HUES6 (cell line): ENCODE data around the gene DLGAP1.

Source experiments
- H3K27ac ChIP-seq: 2 replicates; pipeline ENCODE4 v1.7.0; 2013; ENCODE audit warnings: low read depth, mild to moderate bottlenecking, low read length, inconsistent platforms
- H3K27me3 ChIP-seq: 2 replicates; pipeline ENCODE4 v1.6.1; 2013; ENCODE audit warnings: low read length; ENCODE audit not compliant: control insufficient read depth, insufficient read depth
- H3K36me3 ChIP-seq: 2 replicates; pipeline ENCODE4 v1.6.1; 2013; ENCODE audit warnings: low read length; ENCODE audit not compliant: control insufficient read depth, insufficient read depth
- H3K4me1 ChIP-seq: 2 replicates; pipeline ENCODE4 v1.6.1; 2013; ENCODE audit warnings: low read length; ENCODE audit not compliant: control insufficient read depth, insufficient read depth
- H3K4me3 ChIP-seq: 2 replicates; pipeline ENCODE4 v1.5.1; 2013; ENCODE audit warnings: low read depth, low read length
- H3K9ac ChIP-seq: one replicate; pipeline ENCODE4 v1.6.1; 2013; ENCODE audit warnings: mild to moderate bottlenecking, low read length
- H3K9me3 ChIP-seq: 2 replicates; pipeline ENCODE4 v1.6.1; 2013; ENCODE audit warnings: low read depth, low read length; ENCODE audit not compliant: control insufficient read depth, insufficient read depth

The DLGAP1 gene

DNA sequence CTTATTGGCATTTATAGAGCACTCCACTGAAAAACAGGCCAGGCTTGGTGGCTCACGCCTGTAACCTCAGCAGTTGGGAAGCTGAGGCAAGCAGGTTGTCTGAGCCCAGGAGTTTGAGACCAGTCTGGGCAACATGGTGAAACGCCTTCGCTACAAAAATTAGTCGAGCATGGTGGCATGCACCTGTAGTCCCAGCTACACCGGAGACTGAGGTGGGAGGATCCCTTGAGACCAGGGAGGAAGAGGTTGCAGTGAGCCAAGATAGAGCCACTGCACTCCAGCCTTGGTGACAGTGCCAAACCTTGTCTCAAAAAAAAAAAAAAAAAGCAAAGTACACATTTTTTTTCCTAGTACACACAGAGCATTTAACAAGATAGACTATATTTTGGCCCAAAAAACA is 909.0 kb downstream of the DLGAP1 start:
- Histone ChIP-seq H3K4me3 (no peak overlapping the region), H3K9ac (no peak overlapping the region), H3K9me3 (no peaks in the 10 kb centered on the region), H3K4me1 (no peaks in the 10 kb centered on the region), H3K27me3 (no peaks in the 10 kb centered on the region), H3K27ac (no peak overlapping the region), H3K36me3 (no peaks in the 10 kb centered on the region)

DNA sequence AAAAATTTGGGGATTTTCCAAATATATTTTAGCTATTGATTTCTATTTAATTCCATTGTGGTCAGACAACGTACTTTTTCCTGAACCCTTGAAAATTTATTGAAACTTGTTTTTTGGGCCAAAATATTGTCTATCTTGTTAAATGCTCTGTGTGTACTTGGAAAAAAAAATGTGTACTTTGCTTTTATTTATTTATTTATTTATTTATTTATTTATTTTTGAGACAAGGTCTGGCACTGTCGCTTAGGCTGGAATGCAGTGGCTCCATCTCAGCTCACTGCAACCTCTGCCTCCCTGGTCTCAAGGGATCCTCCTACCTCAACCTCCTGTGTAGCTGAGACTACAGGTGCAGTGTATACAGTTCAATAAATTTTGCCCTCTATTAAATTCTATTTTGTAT is 910.6 kb downstream of the DLGAP1 start:
- Histone ChIP-seq H3K4me3 (no peak overlapping the region), H3K27me3 (no peaks in the 10 kb centered on the region), H3K4me1 (no peaks in the 10 kb centered on the region), H3K9me3 (no peaks in the 10 kb centered on the region), H3K9ac (no peak overlapping the region), H3K36me3 (no peaks in the 10 kb centered on the region), H3K27ac (no peak overlapping the region)

DNA sequence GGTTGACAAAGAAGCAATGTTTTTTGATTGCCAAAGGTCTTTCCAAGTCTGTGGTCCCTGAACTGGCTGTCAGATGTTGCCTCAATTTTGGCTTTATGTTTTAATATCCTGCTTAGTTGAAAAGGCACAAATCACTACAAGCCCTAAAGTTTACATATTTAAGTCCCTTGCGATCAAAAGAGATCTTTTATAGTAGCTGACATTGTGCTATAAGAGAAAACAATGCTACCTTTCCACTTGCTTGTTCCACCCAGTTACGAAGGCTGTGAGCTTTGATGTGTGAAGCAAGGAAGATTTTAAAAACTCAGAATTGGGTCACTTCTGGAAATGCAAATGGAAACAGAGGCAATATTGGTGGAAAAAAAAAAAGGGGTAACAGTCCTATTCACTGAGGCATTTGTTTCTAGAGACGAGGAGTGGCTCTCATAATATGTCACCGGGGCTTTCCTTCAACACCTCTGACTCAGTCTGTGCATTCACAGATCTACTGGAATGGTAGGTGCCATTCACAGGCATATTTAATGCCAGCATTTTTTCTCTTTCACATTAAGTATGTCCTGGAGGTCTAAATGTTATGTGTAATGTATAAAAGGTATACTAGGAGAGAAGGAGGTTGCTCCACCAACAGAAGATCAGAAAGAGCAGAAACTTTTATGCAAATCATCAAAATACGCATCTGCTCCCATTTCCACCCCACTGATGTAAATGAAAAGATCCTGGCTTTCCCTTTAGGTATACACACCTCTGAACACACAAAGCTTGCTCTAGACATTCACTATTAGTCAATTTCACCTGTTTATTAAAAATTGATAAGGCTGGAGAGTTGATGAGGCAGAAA is 913.3 kb downstream of the DLGAP1 start:
- H3K27me3 ChIP-seq: no peaks in the 10 kb centered on the region
- H3K4me3 ChIP-seq: no peak overlapping the region
- H3K4me1 ChIP-seq: no peaks in the 10 kb centered on the region
- no peaks in the 10 kb centered on the region for H3K9me3 ChIP-seq
- no peak overlapping the region for H3K9ac ChIP-seq
- no peaks in the 10 kb centered on the region for H3K36me3 ChIP-seq
- H3K27ac ChIP-seq: no peak overlapping the region

DNA sequence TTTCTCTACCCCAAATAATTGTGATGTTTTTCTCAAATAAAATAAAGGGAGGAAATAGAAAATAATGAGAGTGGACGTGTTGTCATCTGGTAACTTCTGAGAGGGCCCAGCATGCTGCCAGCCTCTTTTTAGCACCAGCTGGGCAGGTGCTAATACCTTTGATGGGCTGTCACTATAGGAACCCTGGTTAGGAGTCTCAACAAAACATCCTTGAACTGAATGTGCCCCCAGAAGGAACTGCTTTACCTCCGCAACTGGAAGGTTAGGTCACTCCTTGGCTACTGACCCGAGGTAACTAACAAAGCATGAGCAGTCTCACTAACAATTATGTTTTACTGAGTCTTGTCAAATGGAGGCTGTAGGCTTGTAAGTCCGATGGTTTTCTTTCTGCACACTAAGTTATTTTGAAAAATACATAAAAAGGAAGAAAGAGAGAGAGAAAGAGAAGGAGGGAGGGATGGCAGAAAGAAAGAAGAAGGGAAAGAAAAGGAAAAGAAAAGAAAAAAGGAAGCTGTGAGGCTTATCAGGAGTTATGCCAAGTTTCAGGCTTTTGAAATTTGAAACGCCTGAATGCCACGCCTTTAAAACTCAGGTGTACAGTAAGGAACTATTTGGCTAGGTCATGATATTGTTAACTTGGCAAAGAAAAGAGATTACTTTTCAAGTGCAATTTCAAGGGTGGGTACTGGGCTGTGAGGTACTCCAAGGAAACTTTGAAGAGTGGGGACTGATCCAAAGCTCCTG is 914.1 kb downstream of the DLGAP1 start:
- no peak overlapping the region for H3K27ac ChIP-seq
- no peaks in the 10 kb centered on the region for H3K9me3 ChIP-seq
- H3K4me3 ChIP-seq: no peak overlapping the region
- H3K27me3 ChIP-seq: no peaks in the 10 kb centered on the region
- H3K4me1 ChIP-seq: no peaks in the 10 kb centered on the region
- no peaks in the 10 kb centered on the region for H3K36me3 ChIP-seq
- H3K9ac ChIP-seq: no peak overlapping the region

DNA sequence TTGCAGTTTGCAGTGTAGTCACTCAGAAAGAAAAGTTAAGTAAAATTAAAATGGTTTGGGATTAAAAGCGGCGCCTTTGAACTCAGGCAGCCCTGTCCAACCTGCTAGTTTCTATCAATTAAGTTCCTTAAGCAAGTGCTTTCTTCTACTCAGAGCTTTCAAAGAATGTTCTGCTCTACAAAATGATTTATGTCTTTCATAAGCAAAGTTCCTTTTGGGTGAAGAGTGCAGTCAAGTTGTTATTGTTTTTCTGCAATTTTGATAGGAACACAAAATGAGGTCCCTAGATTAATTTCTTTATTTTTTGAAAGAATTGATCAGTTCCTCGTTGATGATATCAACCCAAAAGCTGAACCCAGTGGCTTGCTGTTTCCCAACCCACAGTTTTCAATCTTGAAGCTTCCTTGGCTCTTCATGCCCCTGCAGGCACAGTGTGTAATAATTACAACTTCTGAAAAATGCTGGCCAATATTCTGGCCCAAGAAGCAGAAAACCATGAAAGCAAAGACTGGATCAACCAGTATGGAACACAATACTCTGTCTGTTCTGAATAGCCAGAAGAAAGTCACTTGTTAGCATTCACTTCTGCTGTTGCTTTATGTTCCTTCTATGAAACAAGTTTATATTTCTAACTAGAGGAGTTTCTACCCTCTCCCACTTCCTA is 916.0 kb downstream of the DLGAP1 start:
- H3K9me3 ChIP-seq: no peaks in the 10 kb centered on the region
- H3K27ac ChIP-seq: no peak overlapping the region
- H3K27me3 ChIP-seq: no peaks in the 10 kb centered on the region
- H3K9ac ChIP-seq: no peak overlapping the region
- no peaks in the 10 kb centered on the region for H3K4me1 ChIP-seq
- no peaks in the 10 kb centered on the region for H3K36me3 ChIP-seq
- no peak overlapping the region for H3K4me3 ChIP-seq

DNA sequence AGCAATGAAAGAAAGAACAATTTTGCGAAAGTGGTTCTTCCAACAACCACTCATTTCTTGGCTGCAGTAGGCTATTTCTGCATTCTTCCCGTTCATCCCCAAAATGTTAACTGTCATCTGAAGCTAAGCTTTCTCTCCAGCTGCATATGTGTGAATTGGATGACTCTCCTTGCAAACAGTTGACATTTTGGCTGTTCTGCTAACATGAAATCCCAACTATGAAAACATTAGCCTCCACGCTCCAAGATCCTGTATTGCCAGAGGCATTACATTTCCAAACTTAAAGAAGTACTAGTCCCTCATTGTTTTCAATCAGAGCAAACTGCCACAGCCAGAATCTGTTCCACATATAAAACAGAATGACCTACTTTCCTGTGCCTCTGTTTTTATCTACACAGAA is 916.7 kb downstream of the DLGAP1 start:
- no peak overlapping the region for H3K9ac ChIP-seq
- H3K4me1 ChIP-seq: no peaks in the 10 kb centered on the region
- H3K9me3 ChIP-seq: no peaks in the 10 kb centered on the region
- H3K4me3 ChIP-seq: no peak overlapping the region
- no peak overlapping the region for H3K27ac ChIP-seq
- no peaks in the 10 kb centered on the region for H3K36me3 ChIP-seq
- no peaks in the 10 kb centered on the region for H3K27me3 ChIP-seq

DNA sequence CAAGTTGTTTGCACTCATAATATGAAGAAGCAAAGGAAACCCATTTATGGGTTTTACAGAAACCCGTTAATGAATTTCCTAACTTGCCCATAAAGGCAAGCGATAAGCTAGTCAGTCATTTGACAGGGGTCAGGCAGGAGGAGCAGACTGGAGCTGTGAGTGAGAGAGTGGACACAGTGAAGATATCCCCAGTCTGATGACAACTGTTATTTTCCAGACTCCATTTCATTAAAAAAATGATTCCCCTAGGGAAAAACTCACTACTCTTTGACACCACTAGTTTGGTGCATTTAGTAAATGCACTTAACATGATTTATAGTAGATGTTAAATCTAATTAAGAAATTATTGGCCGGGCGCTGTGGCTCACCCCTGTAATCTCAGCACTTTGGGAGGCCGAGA is 924.3 kb downstream of the DLGAP1 start:
- H3K9me3 ChIP-seq: no peaks in the 10 kb centered on the region
- no peak overlapping the region for H3K9ac ChIP-seq
- H3K4me3 ChIP-seq: no peak overlapping the region
- peaks cover 25% of the 10 kb centered on the region for H3K4me1 ChIP-seq
- H3K27me3 ChIP-seq: no peaks in the 10 kb centered on the region
- H3K36me3 ChIP-seq: no peaks in the 10 kb centered on the region
- no peak overlapping the region for H3K27ac ChIP-seq

DNA sequence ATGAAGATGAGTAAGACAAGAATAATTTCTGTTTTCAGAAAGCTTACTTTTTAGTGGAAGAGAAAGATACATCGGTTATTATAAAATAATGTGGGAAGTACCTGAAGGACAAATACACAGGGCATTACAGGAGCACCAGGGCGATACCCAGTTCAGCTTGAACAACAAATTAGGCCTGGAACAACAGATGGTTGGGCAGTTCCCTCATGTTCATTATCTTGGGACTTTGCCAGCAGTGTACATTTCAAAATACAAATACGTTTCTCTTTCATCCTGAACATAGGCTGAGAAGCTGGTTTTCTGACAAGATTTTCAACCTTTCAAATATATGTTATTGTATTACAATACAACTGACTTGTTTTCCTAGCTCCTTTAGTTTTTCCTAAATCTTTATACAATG is 925.5 kb downstream of the DLGAP1 start:
- no peak overlapping the region for H3K4me3 ChIP-seq
- no peak overlapping the region for H3K27ac ChIP-seq
- no peaks in the 10 kb centered on the region for H3K27me3 ChIP-seq
- no peaks in the 10 kb centered on the region for H3K9me3 ChIP-seq
- no peak overlapping the region for H3K9ac ChIP-seq
- H3K36me3 ChIP-seq: no peaks in the 10 kb centered on the region
- peaks cover 28% of the 10 kb centered on the region for H3K4me1 ChIP-seq

DNA sequence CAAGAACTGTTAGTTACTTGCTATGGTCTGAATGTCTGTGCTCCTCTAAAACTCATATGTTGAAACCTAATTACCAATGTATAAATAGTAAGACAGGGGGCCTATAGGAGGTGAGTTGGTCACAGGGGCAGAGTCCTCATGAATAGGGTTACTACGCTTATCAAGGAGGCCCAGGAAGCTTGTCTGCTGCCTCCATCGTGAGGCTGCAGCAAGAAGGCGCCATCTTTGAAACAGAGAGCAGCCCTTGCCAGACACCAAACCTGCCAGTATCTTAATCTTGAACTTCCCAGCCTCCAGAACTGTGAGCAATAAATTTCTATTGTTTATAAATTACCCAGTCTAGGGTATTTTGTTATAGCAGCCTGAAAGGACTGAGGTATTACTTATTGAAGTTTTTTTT is 926.0 kb downstream of the DLGAP1 start:
- no peak overlapping the region for H3K27ac ChIP-seq
- H3K9me3 ChIP-seq: peaks cover 5% of the 10 kb centered on the region; the same call in 1 of the 2 replicates
- no peaks in the 10 kb centered on the region for H3K27me3 ChIP-seq
- H3K4me1 ChIP-seq: peaks cover 28% of the 10 kb centered on the region
- H3K36me3 ChIP-seq: no peaks in the 10 kb centered on the region
- no peak overlapping the region for H3K4me3 ChIP-seq
- H3K9ac ChIP-seq: no peak overlapping the region

DNA sequence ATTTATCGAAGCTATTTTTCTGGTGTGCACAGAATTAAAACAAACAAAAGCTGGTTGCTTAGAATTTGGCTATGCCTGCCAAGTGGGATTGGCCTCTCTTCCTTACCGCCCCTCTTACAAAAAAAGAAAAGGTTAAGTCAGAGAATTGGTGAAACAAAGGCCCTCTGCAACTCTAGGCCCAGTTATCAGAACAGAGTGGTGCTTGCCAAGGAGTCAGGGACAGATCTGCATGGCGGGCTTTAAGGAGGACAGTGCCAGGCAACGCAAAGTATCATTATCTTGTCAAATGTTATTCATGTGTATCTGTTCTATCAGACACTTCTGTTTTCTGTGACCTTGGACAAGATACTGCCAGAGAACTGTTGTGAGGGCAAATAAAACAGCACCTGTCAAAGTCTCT is 926.9 kb downstream of the DLGAP1 start:
- Histone ChIP-seq H3K36me3 (no peaks in the 10 kb centered on the region), H3K27me3 (no peaks in the 10 kb centered on the region), H3K9ac (no peak overlapping the region), H3K27ac (no peak overlapping the region), H3K4me1 (peaks cover 28% of the 10 kb centered on the region), H3K9me3 (peaks cover 10% of the 10 kb centered on the region), H3K4me3 (no peak overlapping the region)
